K562 (cell line): ENCODE measurements around the gene TRIM38. TPM values are rescaled to one million over a fixed set of nuclear protein-coding genes. Genes with fewer than 3 reads are reported as not detected.
"Not testable (repeated sequence)": the region's sequence is repeated elsewhere in the genome, so short reads cannot be mapped to it uniquely, and the experiment has no call there.

Experiments used
- ATAC-seq: fragments of 200-7000 bp; cut with Tn5 transposase; 3 replicates; pipeline ENCODE4 v1.9.1; 2020; ENCODE audit warnings: moderate library complexity
- BruUV-seq: library from RNA; stranded (reverse); fragments of 400-500 nt; replicated peaks from 2 replicates; lab custom pipeline; 2021; lab: Mats Ljungman, UMichigan
- CTCF ChIA-PET: fragments of 300-600 bp; formaldehyde crosslinking; extraction: SDS; loops from one replicate; lab custom pipeline; 2021; ENCODE audit warnings: low intra/inter-chr PET ratio; lab: Yijun Ruan, JAX
- POLR2A ChIA-PET: fragments of 300-600, 350-650 bp; sonication (Branson Sonifier 250); formaldehyde crosslinking; extraction: SDS; loops from one replicate; lab custom pipeline; 2021; ENCODE audit warnings: antibody characterized with exemption, inconsistent platforms; lab: Yijun Ruan, JAX
- DNase-seq, 4 experiments: peaks; one replicate each; pipeline versions ENCODE4 v3.0.0 to v3.0.0-alpha.2; 2011 to 2018; ENCODE audit warnings: low spot score in 3 of 4, mixed read lengths in 3 of 4; ENCODE audit errors: extremely low read depth in 1 of 4
- FAIRE-seq: peaks from 2 replicates; lab custom pipeline; 2011; peaks lifted over from hg19 to GRCh38; lab: Jason Lieb, UNC
- H2AFZ ChIP-seq: 2 replicates; pipeline ENCODE4 v1.6.0; 2011; ENCODE audit warnings: low read depth, low read length, control low read depth, inconsistent platforms
- H3K27ac ChIP-seq: fragments of 200-600 bp; 3 replicates; pipeline ENCODE4 v1.8.0; 2011; ENCODE audit warnings: low read depth, mild to moderate bottlenecking, control low read depth, inconsistent platforms, low read length, moderate library complexity, mixed read lengths; ENCODE audit errors: extremely low read depth
- H3K27me3 ChIP-seq, 2 experiments: fragments of 300-600 bp in 1 of 2; 2 replicates in 1 of 2; 3 replicates in 1 of 2; pipeline versions ENCODE4 v1.6.0 to v1.8.0; 2011; ENCODE audit warnings: inconsistent platforms in 2 of 2, low read length in 2 of 2, mild to moderate bottlenecking in 1 of 2, mixed read lengths in 1 of 2, moderate library complexity in 1 of 2; ENCODE audit not compliant: control insufficient read depth in 2 of 2, insufficient read depth in 2 of 2
- H3K36me3 ChIP-seq: fragments of 300-600 bp; 3 replicates; pipeline ENCODE4 v1.8.0; 2011; ENCODE audit warnings: mild to moderate bottlenecking, low read length, inconsistent platforms; ENCODE audit not compliant: control insufficient read depth, insufficient read depth
- H3K4me1 ChIP-seq, 2 experiments: fragments of 200-600 bp in 1 of 2; replicated peaks in 1 of 2; 2 replicates in 1 of 2; 3 replicates in 1 of 2; pipeline versions ENCODE4 v1.5.1 to v1.8.0; 2011; ENCODE audit warnings: inconsistent platforms in 2 of 2, low read length in 2 of 2, mild to moderate bottlenecking in 1 of 2, mixed read lengths in 1 of 2, moderate library complexity in 1 of 2; ENCODE audit not compliant: control insufficient read depth in 2 of 2, insufficient read depth in 2 of 2
- H3K4me2 ChIP-seq: 2 replicates; pipeline ENCODE4 v1.6.1; 2011; ENCODE audit warnings: low read length, control low read depth, inconsistent platforms, mixed read lengths; ENCODE audit not compliant: insufficient read depth
- H3K4me3 ChIP-seq: fragments of 200-600 bp; sonication (generic), shearing (Covaris generic); 2 replicates; pipeline ENCODE4 v1.5.1; 2016; ENCODE audit warnings: control low read depth, inconsistent platforms
- H3K79me2 ChIP-seq: fragments of 200-600 bp; 3 replicates; pipeline ENCODE4 v1.8.0; 2011; ENCODE audit warnings: low read length, inconsistent platforms; ENCODE audit not compliant: control insufficient read depth, insufficient read depth
- H3K9ac ChIP-seq, 2 experiments: 2 replicates each; pipeline versions ENCODE4 v1.6.0 to v1.6.1; 2011; ENCODE audit warnings: low read depth in 2 of 2, low read length in 2 of 2, control low read depth in 1 of 2, inconsistent platforms in 1 of 2, mild to moderate bottlenecking in 1 of 2, mixed read lengths in 1 of 2; ENCODE audit not compliant: insufficient read depth in 1 of 2
- H3K9me1 ChIP-seq: one replicate; pipeline ENCODE4 v1.6.0; 2011; ENCODE audit warnings: inconsistent platforms, mild to moderate bottlenecking, low read length, moderate library complexity; ENCODE audit not compliant: control insufficient read depth, insufficient read depth
- H3K9me3 ChIP-seq: replicated peaks from 2 replicates; pipeline ENCODE4 v1.5.1; 2011; ENCODE audit warnings: low read depth, low read length, inconsistent platforms; ENCODE audit not compliant: control insufficient read depth, insufficient read depth
- H4K20me1 ChIP-seq: replicated peaks from 2 replicates; pipeline ENCODE4 v1.6.1; 2011; ENCODE audit warnings: low read length, inconsistent platforms, mixed read lengths; ENCODE audit not compliant: control insufficient read depth, insufficient read depth
- CC2D1A ChIP-seq: fragments of 450-650 bp; IDR thresholded peaks from 2 replicates; pipeline ENCODE4 v1.6.1; 2017; ENCODE audit warnings: mild to moderate bottlenecking
- TRIM24 ChIP-seq, 2 experiments: fragments of 450-650 bp; IDR thresholded peaks; 2 replicates each; pipeline ENCODE4 v1.6.1; 2016
- TRIM28 ChIP-seq: fragments of 450-650 bp; IDR thresholded peaks from 2 replicates; pipeline ENCODE4 v1.6.1; 2017
- ZEB2 ChIP-seq: fragments of 450-650 bp; IDR thresholded peaks from 2 replicates; pipeline ENCODE4 v1.6.1; 2016
- ZNF431 ChIP-seq: sonication (generic); formaldehyde crosslinking; IDR thresholded peaks from 2 replicates; pipeline ENCODE4 v1.8.0; 2022; ENCODE audit warnings: mild to moderate bottlenecking, missing genetic modification reagents
- WGBS: fragments of 100-300 bp; shearing (Covaris generic); methylation state at CpG from one replicate; pipeline ENCODE4 v1.1.6; 2016; ENCODE audit warnings: low coverage, mixed read lengths; ENCODE audit not compliant: insufficient coverage; ENCODE audit errors: missing lambda C conversion rate; 5-methylcytosine and 5-hydroxymethylcytosine counted together
- in situ Hi-C: fragments of 300-500 bp; cut with MboI; formaldehyde crosslinking; loops from 4 replicates; pipeline ENCODE4 v1.15.0; 2018; ENCODE audit warnings: inconsistent platforms, mixed read lengths
- intact Hi-C: fragments of 100-400 bp; cut with micrococcal nuclease; formaldehyde crosslinking; loops from 2 replicates; pipeline ENCODE4 v1.14.2; 2022
- polyA plus RNA-seq, 8 experiments: library from polyadenylated mRNA; depleted of rRNA in 4 of 8; stranded (reverse) in 5 of 8; unstranded in 3 of 8; fragments of >200 nt; fragmentation: Nextera tagmentation in 2 of 8; fragmentation: Illumina TruSeq in 1 of 8; extraction: Ambion mirVana in 2 of 8; extraction: Trizol in 1 of 8; gene quantifications; 2 replicates each; pipeline versions ENCODE4 v1.2.1 to v1.2.3, GENCODE V29; 2011 to 2014; ENCODE audit warnings: inconsistent platforms in 1 of 8, missing spikeins in 1 of 8
- total RNA-seq, 7 experiments: library from RNA; depleted of rRNA in 6 of 7; stranded (reverse); fragments of >200 nt in 6 of 7; fragmentation: Illumina TruSeq in 2 of 7; extraction: Trizol in 2 of 7; gene quantifications; 2 replicates each; pipeline versions ENCODE4 v1.2.1 to v1.2.3, GENCODE V29; 2011 to 2021; ENCODE audit warnings: low replicate concordance in 1 of 7
- TF ChIP-seq, protein P1 (sequence below): fragments of 450-650 bp; IDR thresholded peaks from 2 replicates; pipeline ENCODE4 v1.6.1; 2018; ENCODE audit warnings: mild to moderate bottlenecking, low read depth; ENCODE audit not compliant: partially characterized antibody

TRIM38 gene
- total and polyA plus RNA-seq, 9 of the 15 experiments (the other 6 are each of a cell fraction or from before 2014, with no cell fraction given): 1.7 to 6.7 (median 6.3) TPM

GRCh38 chr6:25945738-25946137 is 16.9 kb upstream of the TRIM38 start:
- TF ChIP-seq CC2D1A (peak; percentile 49; the same call in 1 of the 2 replicates), TRIM24 (IDR thresholded peaks at IDR 0.05) (peak in 1 of 2 experiments; percentile 28; a peak in 1 of 4 replicates), ZEB2 (peak; percentile 53; the same call in 1 of the 2 replicates), TRIM28 (peak; percentile 81), ZNF431 (CRISPR knock-in tag) (peak; percentile 99)
- TF ChIP-seq, protein P1, sequence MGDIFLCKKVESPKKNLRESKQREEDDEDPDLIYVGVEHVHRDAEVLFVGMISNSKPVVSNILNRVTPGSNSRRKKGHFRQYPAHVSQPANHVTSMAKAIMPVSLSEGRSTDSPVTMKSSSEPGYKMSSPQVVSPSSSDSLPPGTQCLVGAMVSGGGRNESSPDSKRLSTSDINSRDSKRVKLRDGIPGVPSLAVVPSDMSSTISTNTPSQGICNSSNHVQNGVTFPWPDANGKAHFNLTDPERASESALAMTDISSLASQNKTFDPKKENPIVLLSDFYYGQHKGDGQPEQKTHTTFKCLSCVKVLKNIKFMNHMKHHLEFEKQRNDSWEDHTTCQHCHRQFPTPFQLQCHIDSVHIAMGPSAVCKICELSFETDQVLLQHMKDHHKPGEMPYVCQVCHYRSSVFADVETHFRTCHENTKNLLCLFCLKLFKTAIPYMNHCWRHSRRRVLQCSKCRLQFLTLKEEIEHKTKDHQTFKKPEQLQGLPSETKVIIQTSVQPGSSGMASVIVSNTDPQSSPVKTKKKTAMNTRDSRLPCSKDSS: peak; percentile 64
- H3K4me2 ChIP-seq, H3K79me2 ChIP-seq, CTCF ChIA-PET, FAIRE-seq, H3K27ac ChIP-seq, H4K20me1 ChIP-seq, in situ Hi-C loops, H2AFZ ChIP-seq, ATAC-seq, H3K4me1 ChIP-seq, H3K9me1 ChIP-seq, POLR2A ChIA-PET, H3K36me3 ChIP-seq, BruUV-seq, H3K9me3 ChIP-seq, H3K27me3 ChIP-seq, H3K4me3 ChIP-seq, H3K9ac ChIP-seq, intact Hi-C loops, DNase-seq: not testable (repeated sequence)
- 15% methylated on average over 3 of the region's 3 CpGs for WGBS
